Measurements from ENCODE around the gene MYO9B. TPM values are rescaled to one million over a fixed set of nuclear protein-coding genes. Genes with fewer than 3 reads are reported as not detected.
"Not testable (repeated sequence)": the region's sequence is repeated elsewhere in the genome, so short reads cannot be mapped to it uniquely, and the experiment has no call there.

Gene MYO9B
- total RNA-seq, 2 donors from 2014 or later = 149 to 152 TPM

- H3K36me3 Mint-ChIP-seq (ENCODE audit: low read depth) = peaks cover 61% of the 10 kb centered on the region
- no peaks in the 10 kb centered on the region for H3K27me3 Mint-ChIP-seq
- no peak overlapping the region for H3K27ac Mint-ChIP-seq
- ATAC-seq (replicated peaks) = no peak
- H3K4me3 Mint-ChIP-seq = no peak overlapping the region
- no peaks in the 10 kb centered on the region for H3K9me3 Mint-ChIP-seq
- no peaks in the 10 kb centered on the region for H3K4me1 Mint-ChIP-seq
These were observed 72.6 kb downstream of the MYO9B start for GRCh38 chr19:17148130-17148529.

- H3K9me3 Mint-ChIP-seq = no peaks in the 10 kb centered on the region
- peaks cover 69% of the 10 kb centered on the region for H3K36me3 Mint-ChIP-seq (ENCODE audit: low read depth)
- no peaks in the 10 kb centered on the region for H3K4me1 Mint-ChIP-seq
- no peak overlapping the region for H3K4me3 Mint-ChIP-seq
- no peak for ATAC-seq (replicated peaks)
- no peaks in the 10 kb centered on the region for H3K27me3 Mint-ChIP-seq
- no peak overlapping the region for H3K27ac Mint-ChIP-seq
These were observed 74.0 kb downstream of the MYO9B start for GRCh38 chr19:17149393-17150135.

GRCh38 chr19:17153996-17154395 is 78.4 kb downstream of the MYO9B start:
- Mint-ChIP-seq H3K4me1 (no peaks in the 10 kb centered on the region), H3K4me3 (no peak overlapping the region), H3K9me3 (no peaks in the 10 kb centered on the region), H3K27ac (no peak overlapping the region), H3K36me3 (ENCODE audit: low read depth) (peaks cover 97% of the 10 kb centered on the region), H3K27me3 (no peaks in the 10 kb centered on the region)
- ATAC-seq (replicated peaks) = no peak

GRCh38 chr19:17155251-17155650 is 79.7 kb downstream of the MYO9B start:
- H3K36me3 Mint-ChIP-seq (ENCODE audit: low read depth) = peaks cover 97% of the 10 kb centered on the region
- H3K27ac Mint-ChIP-seq = no peak overlapping the region
- no peaks in the 10 kb centered on the region for H3K9me3 Mint-ChIP-seq
- H3K4me3 Mint-ChIP-seq = no peak overlapping the region
- no peaks in the 10 kb centered on the region for H3K27me3 Mint-ChIP-seq
- H3K4me1 Mint-ChIP-seq = no peaks in the 10 kb centered on the region
- ATAC-seq (replicated peaks) = no peak

- H3K36me3 Mint-ChIP-seq (ENCODE audit: low read depth) = peaks cover 96% of the 10 kb centered on the region
- no peaks in the 10 kb centered on the region for H3K27me3 Mint-ChIP-seq
- no peak for ATAC-seq (replicated peaks)
- H3K27ac Mint-ChIP-seq = no peak overlapping the region
- no peaks in the 10 kb centered on the region for H3K9me3 Mint-ChIP-seq
- no peaks in the 10 kb centered on the region for H3K4me1 Mint-ChIP-seq
- H3K4me3 Mint-ChIP-seq = no peak overlapping the region
These were observed 80.8 kb downstream of the MYO9B start for GRCh38 chr19:17156296-17156946.

GRCh38 chr19:17156947-17157302 is 81.3 kb downstream of the MYO9B start:
- H3K4me1 Mint-ChIP-seq = no peaks in the 10 kb centered on the region
- peaks cover 95% of the 10 kb centered on the region for H3K36me3 Mint-ChIP-seq (ENCODE audit: low read depth)
- H3K9me3 Mint-ChIP-seq = no peaks in the 10 kb centered on the region
- H3K27ac Mint-ChIP-seq = no peak overlapping the region
- H3K4me3 Mint-ChIP-seq = no peak overlapping the region
- no peak for ATAC-seq (replicated peaks)
- no peaks in the 10 kb centered on the region for H3K27me3 Mint-ChIP-seq

GRCh38 chr19:17158584-17158983 is 83.0 kb downstream of the MYO9B start:
- no peak for ATAC-seq (replicated peaks)
- no peak overlapping the region for H3K4me3 Mint-ChIP-seq
- H3K27me3 Mint-ChIP-seq = no peaks in the 10 kb centered on the region
- H3K9me3 Mint-ChIP-seq = no peaks in the 10 kb centered on the region
- H3K36me3 Mint-ChIP-seq (ENCODE audit: low read depth) = peaks cover 95% of the 10 kb centered on the region
- H3K27ac Mint-ChIP-seq = no peak overlapping the region
- H3K4me1 Mint-ChIP-seq = no peaks in the 10 kb centered on the region

GRCh38 chr19:17159466-17160393 is 84.2 kb downstream of the MYO9B start:
- ATAC-seq (replicated peaks) = no peak
- Mint-ChIP-seq H3K9me3 (no peaks in the 10 kb centered on the region), H3K4me3 (no peak overlapping the region), H3K27me3 (no peaks in the 10 kb centered on the region), H3K27ac (no peak overlapping the region), H3K4me1 (no peaks in the 10 kb centered on the region), H3K36me3 (ENCODE audit: low read depth) (peaks cover 95% of the 10 kb centered on the region)

GRCh38 chr19:17160908-17161307 is 85.3 kb downstream of the MYO9B start:
- Mint-ChIP-seq H3K4me3 (no peak overlapping the region), H3K27me3 (no peaks in the 10 kb centered on the region), H3K9me3 (no peaks in the 10 kb centered on the region), H3K4me1 (no peaks in the 10 kb centered on the region), H3K36me3 (ENCODE audit: low read depth) (peaks cover 98% of the 10 kb centered on the region), H3K27ac (no peak overlapping the region)
- no peak for ATAC-seq (replicated peaks)

GRCh38 chr19:17162131-17162530 is 86.6 kb downstream of the MYO9B start:
- H3K4me1 Mint-ChIP-seq; H3K27ac Mint-ChIP-seq; ATAC-seq (replicated peaks); H3K9me3 Mint-ChIP-seq; H3K27me3 Mint-ChIP-seq; H3K4me3 Mint-ChIP-seq: not testable (repeated sequence)
- peaks cover 98% of the 10 kb centered on the region for H3K36me3 Mint-ChIP-seq (ENCODE audit: low read depth)

- Mint-ChIP-seq H3K9me3 (no peaks in the 10 kb centered on the region), H3K4me1 (no peaks in the 10 kb centered on the region), H3K4me3 (no peak overlapping the region), H3K27ac (no peak overlapping the region), H3K36me3 (ENCODE audit: low read depth) (peaks cover 98% of the 10 kb centered on the region), H3K27me3 (no peaks in the 10 kb centered on the region)
- no peak for ATAC-seq (replicated peaks)
These were observed 87.0 kb downstream of the MYO9B start for GRCh38 chr19:17162580-17162979.

GRCh38 chr19:17163652-17164051 is 88.1 kb downstream of the MYO9B start:
- Mint-ChIP-seq H3K4me3 (no peak overlapping the region), H3K36me3 (ENCODE audit: low read depth) (peaks cover 98% of the 10 kb centered on the region), H3K4me1 (no peaks in the 10 kb centered on the region), H3K27ac (no peak overlapping the region), H3K27me3 (no peaks in the 10 kb centered on the region), H3K9me3 (no peaks in the 10 kb centered on the region)
- ATAC-seq (replicated peaks) = no peak

GRCh38 chr19:17164639-17165038 is 89.1 kb downstream of the MYO9B start:
- ATAC-seq (replicated peaks) = no peak
- Mint-ChIP-seq H3K4me3 (no peak overlapping the region), H3K4me1 (no peaks in the 10 kb centered on the region), H3K9me3 (no peaks in the 10 kb centered on the region), H3K36me3 (ENCODE audit: low read depth) (peaks cover 98% of the 10 kb centered on the region), H3K27me3 (no peaks in the 10 kb centered on the region), H3K27ac (no peak overlapping the region)

- no peak for ATAC-seq (replicated peaks)
- Mint-ChIP-seq H3K27ac (no peak overlapping the region), H3K36me3 (ENCODE audit: low read depth) (peaks cover 99% of the 10 kb centered on the region)
These were observed 90.1 kb downstream of the MYO9B start for GRCh38 chr19:17165715-17166114.

More at GRCh38 chr19:17165715-17166114, 90.1 kb downstream of the MYO9B start:
- Mint-ChIP-seq H3K4me3 (no peak overlapping the region), H3K4me1 (no peaks in the 10 kb centered on the region), H3K27me3 (no peaks in the 10 kb centered on the region), H3K9me3 (no peaks in the 10 kb centered on the region)
